Dedifferentiated amniotic fluid mesenchymal stem cell (primary cell): ENCODE data around the gene USP35.
"Not testable (repeated sequence)": the region's sequence is repeated elsewhere in the genome, so short reads cannot be mapped to it uniquely, and the experiment has no call there.

Experiments used
- DNase-seq: peaks from one replicate; pipeline ENCODE4 v3.0.0-alpha.2; 2016; ENCODE audit errors: extremely low spot score

The USP35 gene

DNA sequence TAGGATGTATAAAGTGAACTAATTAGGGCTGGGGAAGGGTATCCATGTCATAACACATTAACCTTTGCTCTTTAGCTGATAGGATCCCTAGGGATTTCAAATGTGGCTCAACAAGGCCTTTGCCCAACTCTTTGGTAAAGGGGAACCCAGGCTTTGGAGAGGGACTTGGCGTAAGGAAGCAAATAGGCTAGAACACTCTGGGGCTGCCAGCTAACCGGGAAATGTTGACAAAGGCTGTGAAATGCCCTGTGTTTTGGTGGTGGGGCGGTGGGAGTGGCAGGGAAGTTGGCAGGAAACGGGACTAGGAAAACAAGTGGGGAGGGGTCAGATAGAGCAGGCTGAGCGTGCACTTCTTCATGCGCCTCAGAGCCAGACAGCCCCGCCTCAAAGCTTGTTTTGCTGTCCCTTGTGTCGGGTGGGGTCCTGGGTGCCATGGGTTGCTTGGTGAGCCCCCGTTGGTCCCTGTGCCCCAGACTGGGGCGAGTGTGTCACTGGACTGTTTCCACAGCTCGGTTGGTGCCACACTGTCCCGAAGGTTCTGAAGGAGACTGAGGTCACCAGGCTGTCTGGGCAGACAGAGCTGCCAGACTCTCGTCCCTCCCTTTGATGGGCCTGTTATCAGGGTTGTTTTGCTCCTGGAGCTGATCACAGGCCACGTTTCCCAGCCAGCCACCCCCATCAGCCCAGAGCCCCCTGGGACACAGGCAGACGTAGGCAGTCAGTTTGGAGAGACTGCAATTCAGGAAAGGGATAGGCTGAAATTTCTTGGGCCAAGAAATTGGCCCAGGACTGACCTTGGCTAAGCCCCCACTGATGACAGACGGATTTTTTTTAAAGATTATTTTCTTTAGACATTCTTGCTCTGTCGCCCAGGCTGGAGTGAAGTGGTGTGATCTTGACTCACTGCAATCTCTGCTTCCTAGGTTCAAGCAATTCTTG, 19.9 kb upstream of the USP35 start:
- DNase-seq: peak; percentile 69

DNA sequence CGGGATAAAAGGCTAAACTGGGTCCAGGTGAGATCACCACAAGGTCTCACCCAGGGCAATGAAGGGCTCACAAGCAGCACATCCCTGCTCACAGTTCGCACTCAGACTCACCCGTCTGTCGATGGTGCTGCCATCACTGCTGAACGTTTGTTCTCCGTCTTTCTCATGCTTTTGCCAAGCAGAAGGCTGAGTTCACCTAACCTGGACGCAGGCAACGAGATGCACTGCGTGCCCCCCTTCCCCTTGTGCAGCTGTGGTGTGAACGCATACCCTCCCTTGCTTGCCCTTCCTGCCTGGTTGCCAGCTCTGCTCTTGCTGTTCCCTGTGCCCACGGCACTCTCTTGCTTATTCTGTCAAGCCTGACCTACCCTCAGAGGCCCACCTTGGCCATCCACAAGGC, 18.3 kb upstream of the USP35 start:
- no peak for DNase-seq

DNA sequence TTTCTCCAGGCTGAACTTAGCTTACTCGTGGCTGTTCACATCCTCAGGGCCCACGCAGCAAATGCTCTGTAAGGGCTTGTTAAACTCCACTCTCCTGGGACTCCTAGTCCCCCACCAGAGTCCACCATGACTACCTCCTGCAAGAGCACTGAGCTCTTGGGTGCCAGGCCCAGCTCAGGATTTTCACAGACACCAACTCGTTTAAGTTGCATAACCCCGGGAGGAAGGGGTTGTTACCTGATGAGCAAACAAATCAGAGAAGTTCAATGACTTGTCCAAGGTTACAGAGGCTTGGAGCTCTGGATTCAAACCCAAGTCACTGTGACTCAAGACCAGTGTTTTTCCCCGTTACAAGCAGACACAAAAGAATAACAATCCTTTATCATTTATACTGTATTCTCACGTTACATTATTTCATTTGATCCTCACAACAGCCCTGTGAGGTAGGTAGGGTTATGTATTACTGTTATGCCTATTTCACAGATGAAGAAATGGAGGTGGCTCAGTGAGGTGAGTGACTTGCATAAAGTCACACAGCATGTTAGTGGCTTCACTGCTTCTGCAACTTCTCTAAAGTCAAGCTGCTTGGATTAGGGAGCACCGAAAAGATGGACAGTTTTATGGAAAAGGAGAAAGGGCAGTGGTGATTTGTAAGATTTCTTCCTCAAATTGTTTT, 17.7 kb upstream of the USP35 start:
- DNase-seq: no peak

DNA sequence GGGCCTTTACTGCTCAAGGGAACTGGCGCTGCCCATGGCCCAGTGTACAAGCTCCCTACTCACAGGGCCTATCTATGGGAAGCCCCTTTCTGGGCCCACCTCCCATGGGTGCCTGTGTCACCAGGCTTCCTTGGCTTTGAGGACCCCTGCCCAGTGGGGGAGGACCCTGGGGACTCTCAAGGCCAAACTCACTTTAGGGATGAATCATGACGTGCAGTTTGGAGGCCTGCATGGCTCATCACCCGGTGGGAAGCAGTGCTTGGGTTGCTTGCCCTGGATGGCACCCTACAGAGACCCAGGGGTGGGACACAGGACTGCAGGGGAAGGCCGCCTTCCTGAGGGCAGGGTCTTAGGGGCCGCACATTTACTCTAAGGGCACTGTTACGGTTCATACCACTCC, 16.8 kb upstream of the USP35 start:
- no peak for DNase-seq

DNA sequence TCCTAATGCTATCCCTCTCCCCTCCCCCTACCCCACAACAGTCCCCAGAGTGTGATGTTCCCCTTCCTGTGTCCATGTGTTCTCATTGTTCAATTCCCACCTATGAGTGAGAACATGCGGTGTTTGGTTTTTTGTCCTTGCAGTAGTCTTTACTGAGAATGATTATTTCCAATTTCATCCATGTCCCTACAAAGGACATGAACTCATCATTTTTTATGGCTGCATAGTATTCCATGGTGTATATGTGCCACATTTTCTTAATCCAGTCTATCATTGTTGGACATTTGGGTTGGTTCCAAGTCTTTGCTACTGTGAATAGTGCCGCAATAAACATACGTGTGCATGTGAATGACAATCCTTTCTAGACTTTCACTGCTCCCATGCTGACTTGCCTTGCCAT, 12.9 kb upstream of the USP35 start:
- DNase-seq: not testable (repeated sequence)

DNA sequence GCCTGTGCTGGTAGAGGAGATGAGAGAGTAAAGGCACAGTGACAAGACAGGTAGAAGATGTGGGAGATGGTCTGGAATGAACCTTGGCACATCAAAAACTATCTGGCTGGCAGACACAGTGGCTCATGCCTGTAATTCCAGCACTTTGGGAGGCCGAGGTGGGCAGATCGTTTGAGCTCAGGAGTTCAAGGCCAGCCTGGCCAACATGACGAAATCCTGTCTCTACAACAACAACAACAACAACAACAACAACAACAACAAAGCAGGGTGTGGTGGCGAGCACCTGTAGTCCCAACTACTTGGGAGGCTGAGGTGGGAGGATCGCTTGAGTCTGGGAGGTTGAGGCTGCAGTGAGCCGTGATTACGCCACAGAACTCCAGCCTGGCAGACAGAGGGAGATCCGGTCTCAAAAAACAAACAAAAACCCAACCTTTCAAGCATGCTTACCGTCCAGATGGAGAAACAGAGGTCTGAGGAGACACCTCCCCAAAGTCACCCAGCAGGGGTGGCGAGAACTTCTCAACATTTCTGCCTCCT, 12.0 kb upstream of the USP35 start:
- no peak for DNase-seq

DNA sequence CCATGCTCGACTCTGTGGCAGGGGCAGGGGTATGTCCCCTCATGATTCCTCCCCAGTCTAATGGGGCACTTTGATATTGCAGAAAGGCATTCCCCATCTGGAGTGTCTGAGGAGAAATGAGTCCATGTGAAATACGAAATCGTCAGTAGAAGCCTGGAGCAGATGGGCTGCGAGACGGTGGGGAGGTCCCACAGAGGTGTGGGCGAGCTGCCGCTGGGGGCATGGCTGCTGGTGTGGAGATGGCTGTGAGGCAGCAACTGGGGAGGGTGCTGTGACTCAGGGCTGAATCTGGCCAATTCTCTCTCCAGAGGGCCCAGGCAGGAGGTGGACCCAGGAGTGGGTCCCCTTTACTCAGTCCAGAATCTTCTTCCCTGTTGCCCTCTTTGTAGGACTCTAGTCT, 11.5 kb upstream of the USP35 start:
- no peak for DNase-seq

DNA sequence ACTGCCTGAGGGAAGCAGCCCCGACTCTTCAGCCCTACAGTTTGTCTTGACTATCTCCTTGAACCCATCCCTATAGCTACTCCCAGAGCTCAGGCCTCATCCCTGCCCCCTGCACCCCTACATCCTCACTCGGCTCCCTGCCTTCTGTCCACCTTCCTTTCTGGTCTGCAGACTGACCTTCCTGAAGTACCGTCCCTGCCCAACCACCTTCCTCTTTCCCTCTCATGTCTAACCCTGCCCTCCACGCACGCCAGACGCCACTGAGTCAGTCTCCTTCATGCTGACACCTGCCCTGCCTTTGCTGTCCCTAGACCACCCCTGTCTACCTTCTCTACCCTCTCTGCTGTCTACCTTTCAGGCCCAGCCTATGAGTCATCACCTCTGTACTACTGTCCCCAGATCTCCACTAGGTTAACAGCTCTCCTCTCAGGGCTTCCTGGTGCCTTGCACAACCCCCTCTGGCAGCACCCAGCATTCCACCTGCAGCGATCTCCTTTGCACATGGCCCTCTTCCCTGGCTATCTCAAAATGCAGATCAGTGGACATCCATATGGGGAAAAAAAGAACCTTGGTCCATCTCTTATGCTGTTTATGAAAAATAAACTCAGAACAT, 9.2 kb upstream of the USP35 start:
- DNase-seq: no peak

DNA sequence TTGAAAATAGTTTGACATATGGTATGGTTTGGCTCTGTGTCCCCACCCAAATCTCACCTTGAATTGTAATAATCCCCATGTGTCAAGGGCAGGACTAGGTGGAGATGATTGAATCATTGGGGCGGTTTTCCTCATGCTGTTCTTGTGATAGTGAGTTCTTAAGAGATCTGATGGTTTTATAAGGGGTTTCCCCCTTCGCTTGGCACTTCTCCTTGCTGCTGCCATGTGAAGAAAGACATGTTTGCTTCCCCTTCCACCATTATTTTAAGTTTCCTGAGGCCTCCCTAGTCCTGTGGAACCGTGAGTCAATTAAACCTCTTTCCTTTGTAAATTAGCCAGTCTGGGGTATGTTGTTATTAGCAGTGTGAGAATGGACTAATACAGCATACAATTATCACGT, 8.0 kb upstream of the USP35 start:
- DNase-seq: no peak

DNA sequence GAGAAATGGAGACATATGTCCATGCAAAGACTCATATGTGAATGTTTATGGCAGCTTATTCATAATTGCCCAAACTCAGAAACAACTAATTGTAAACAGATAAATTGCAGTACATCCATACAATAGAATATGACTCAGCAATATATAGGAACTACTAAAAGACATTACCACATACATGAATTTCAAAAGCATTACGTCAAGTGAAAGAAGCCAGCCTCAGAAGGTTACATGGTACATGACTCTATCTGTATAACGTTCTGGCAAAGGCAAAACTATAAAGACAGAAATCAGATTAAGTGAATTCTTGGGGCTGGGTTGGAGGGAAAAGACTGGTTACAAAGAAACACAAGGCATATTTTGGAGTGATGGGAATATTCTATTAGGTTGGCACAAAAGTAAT, 7.5 kb upstream of the USP35 start:
- no peak for DNase-seq

DNA sequence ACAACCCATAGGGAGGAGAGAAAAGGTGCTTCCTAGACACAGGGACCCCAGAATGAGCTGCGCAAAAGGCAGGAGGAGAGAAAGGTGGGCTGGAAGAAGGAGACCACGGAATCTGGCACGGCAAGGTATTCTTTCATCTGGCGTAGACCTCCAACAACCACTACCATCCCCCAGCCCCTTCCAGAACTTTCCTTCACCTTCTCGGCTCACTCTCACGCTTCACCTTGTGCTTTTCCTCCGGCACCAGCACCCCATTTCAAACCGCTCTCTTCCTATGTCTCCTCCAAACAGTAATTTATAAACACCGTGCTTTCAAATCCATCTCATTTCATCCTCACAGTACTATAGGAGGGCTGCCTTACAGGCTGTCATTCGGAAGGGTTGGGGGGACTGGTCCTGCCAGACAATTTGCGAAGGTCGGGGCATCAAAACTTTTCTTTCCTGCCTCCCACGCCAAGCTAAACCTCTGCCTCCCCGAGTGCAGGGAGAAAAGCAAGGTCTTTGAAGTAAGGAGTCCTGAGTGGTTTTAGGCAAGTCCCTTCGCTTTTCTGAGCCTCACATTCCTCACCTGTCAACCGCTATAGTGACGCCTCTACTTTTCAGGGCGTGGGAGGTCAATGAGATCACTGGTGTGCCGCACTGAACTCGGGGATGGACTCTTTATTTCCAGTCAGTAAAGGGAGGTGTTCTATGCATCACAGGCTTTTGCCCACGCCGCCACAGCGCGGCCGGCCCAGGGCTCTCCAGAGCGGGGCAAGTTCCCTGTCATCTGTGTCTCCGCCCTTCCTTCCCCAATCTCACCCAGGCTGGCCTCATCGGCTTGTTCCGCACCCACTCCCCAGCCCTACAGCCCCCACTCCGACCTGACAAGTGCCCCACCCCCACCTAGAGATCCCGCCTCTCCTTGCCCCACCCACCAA, 1.1 kb upstream of the USP35 start:
- no peak for DNase-seq

DNA sequence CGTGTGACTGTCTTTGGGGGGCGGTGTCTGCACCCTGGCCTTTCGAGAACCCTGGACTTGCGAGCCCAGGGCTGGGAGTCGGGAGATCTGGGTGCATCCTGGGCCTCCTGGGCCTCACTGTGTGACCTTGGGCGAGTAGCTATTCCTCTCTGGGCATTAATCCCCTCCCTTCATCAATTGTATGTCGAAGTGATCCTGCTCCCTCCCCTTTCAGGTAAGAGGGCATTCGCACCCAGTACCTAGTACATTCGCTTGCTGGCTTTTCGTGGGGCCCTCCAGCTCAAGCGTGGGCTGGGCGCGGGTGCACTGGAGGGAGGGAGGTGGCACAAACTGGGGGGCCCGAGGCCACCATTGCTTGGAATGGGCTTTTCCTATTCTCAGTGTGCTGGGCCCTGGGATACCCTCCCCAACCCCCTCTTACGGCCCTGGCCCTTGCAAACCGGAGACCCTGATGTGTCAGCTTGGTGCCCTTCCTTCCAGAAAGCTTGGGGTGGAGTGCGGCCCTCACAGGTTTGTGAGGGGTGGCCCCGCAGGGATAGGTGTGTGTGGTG, 530 bp downstream of the USP35 start:
- DNase-seq: no peak

DNA sequence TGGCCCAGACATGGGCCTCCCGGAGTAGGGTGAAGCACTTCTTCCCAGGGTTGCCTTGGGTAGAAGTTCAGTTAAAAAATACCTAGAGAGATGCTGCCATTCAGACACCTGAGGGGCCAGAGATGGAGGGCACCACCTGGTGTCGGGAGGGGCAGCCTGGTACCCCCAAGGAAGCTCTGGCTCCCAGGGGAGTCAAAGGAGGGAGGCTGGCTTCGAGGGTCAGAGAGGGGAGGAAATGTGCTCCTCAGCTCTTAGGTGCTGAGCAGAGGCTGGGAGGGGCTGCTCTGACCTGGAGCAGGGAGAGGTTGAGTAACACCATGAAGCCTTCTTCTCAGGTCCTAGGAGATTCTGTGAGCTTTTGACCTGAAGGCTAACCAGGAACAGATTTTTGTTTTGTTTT, 1.1 kb downstream of the USP35 start:
- no peak for DNase-seq

DNA sequence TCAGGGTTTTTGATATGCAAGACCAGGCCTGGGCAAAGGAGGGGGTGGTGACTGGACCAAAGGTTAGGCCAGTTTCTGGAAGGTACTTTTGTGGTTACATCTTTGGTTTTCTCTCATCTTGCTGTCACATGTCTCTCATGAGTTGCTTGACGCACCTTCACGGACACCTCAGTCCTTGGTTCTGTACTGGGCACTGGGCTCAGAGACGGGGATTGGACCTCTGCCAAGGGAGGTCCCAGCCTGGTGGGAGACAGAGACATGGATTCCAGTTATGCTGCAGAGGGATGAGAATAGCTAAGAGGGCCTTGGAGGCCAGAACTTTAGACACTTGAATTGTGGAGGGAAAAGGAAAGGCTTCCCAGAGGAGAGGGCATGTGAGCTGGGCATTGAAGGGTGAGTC, 1.7 kb downstream of the USP35 start:
- DNase-seq: no peak

DNA sequence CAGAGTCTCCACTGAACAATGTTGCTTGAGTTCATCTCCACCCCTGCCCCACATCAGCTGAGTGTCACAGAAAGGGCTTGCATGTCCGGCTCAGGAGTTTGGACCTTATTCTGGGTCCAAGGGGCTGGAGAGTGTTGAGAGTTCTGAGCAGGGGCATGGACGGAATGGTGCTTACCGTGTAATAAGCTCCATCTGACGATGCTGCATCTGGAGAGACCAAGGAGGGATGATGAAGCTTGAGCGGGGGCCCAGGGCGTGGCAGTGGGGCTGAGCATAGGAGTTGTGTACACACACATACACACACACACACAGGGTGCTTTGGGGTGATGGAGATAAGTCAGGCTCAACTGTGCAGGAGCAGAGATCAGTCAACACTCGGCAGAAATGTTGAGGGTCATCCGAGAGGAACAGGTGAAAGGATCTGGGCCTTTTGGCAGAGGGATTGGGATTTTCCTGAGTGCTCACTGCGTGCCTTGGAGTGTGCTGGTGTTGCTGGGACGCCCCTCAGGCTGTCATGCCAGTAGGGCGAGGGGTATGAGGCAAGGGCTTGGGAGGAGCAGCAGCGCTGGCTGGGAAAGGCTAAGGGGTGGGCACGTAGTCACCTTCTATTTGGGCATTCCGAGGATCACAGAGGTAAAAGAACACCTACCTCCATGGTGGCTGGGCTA, 2.3 kb downstream of the USP35 start:
- DNase-seq: no peak

DNA sequence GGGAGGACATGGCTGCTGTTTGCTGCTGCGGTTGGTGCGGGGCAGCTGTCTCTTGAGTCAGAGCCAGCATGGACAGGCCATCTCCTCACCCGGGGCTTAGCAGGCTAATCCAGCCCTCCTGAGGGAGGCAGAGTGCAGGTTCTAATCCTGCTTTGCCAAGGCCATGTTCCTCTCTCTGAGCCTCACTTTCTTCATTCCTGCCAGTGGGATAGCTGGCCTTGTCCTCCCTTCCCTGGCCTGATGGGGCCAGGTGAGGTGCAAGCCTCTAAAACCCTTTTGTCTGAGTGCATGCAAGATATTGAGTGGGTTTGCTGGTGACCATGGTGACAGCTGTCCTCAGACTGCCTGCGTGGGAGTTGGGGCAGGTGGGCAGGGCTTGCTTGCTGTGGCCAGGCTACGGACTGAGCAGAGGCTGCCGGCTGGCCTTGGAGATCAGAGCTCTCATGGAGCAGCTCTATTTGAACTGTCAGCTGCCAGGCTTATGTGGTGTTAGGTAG, 3.6 kb downstream of the USP35 start:
- no peak for DNase-seq

DNA sequence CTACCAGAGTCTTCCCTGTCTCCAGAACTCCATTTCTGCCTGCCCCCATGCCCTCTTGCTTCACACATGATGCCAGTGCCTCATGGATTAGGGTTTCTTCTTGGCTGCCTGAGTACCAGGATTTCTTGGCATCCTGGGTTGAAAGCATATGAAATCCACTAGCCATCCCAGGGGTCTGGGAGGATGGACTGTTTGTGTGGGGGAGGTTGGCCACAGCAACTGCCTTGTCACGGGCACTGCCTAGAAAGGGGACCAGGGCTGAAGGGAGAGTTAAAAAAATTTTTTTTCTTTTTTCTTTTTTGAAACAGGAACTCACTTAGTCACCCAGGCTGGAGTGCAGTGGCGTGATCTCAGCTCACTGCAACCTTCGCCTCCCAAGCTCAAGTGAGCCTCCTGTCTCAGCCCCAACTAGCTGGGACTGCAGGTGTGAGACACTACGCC, 4.2 kb downstream of the USP35 start:
- DNase-seq: no peak

DNA sequence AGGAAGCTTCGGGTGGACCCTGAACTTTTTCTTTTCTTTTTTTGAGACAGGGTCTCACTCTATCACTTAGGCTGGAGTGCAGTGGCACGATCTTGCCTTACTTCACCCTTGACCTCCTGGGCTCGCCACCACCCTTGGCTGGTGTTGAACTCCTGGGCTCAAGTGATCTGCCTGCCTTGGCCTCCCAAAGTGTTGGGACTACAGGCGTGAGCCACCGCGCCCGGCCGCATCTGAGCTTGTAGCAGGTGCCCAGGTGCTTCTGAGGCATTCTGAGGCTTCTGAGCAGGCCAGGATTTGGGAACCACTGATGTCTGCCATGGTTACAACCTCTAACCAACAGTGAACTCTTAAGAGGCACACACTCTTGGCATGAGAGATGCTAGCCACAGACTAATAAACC, 5.1 kb downstream of the USP35 start:
- no peak for DNase-seq

DNA sequence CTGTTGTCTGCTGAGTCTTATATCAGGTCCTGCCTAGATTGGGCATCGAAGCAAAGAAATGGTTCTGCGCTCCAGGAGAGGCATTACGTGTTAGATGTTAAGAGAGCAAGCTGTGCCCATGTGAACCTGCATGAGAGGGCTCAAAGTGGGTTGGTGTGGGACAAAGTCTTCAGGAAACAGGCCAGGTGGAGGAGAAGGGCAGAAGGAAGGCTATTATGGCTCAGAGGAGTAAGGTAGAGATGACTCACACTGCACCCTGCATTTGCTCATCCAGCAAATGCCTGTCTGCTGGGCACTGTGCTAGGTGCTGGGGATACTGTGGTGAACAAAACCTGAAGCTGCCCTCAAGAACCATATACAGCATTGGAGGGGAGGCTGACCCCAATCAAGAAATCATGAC, 5.8 kb downstream of the USP35 start:
- no peak for DNase-seq

DNA sequence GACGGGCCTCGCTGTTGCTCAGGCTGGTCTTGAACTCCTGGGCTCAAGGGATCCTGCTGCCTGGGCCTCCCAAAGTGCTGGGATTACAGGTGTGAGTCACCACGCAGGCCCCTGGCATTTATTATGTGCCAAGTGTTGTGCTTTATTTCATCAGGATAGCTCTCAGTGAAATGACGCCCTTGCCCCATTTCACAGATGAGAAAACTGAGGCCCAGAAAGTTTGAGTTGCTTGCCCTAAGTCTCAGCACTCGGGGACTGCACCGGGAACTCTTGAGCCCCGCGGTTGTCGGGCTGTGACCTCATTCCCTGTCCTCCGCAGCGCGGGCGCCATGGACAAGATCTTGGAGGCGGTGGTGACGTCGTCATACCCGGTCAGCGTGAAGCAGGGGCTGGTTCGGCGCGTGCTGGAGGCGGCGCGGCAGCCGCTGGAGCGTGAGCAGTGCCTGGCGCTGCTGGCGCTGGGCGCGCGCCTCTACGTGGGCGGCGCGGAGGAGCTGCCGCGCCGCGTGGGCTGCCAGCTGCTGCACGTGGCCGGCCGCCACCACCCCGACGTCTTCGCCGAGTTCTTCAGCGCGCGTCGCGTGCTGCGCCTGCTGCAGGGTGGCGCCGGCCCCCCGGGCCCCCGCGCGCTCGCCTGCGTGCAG, 7.3 kb downstream of the USP35 start:
- no peak for DNase-seq
